DMS79 treated with DMSO at 0.1 percent for 48 hours (cell line): ENCODE results near the gene APLN.

Source experiments
- DNase-seq: peaks from one replicate; lab custom pipeline; 2025; lab: John Stamatoyannopoulos, UW

Gene APLN

DNA sequence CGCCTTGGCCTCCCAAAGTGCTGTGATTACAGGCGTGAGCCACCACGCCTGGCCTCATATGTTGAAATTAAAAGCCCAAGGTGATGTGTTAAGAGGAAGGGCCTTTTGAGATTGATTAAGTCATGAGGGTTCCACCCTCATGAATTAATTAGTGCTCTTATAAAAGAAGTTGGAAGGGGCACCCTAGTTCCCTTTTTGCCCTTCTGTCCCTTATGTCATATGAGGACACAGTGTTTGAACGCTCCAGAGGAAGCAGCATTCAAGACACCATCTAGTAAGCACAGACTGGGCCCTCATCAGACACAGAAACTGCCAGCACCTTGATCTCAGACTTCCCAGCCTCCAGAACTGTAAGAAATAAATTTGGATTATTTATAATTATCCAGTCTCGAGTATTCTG lies 5.1 kb upstream of the APLN start:
- no peak for DNase-seq

GRCh38 chrX:129659141-129659540 lies 4.4 kb upstream of the APLN start:
- DNase-seq: no peak

DNA sequence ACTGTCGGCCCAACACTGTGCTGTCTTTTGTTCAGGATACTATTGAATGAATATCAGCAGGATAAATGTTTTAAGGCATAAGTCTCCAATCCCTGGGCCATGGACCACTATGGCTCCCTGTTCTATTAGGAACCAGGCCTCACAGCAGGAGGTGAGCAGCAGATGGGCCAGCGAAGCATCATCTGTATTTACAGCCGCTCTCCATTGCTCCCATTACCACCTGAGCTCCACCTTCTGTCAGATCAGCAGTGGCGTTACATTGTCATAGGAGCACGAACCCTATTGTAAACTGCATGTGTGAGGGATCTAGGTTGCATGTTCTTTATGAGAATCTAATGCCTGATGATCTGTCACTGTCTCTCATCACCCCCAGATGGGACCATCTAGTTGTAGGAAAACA lies 3.7 kb upstream of the APLN start:
- DNase-seq: no peak

DNA sequence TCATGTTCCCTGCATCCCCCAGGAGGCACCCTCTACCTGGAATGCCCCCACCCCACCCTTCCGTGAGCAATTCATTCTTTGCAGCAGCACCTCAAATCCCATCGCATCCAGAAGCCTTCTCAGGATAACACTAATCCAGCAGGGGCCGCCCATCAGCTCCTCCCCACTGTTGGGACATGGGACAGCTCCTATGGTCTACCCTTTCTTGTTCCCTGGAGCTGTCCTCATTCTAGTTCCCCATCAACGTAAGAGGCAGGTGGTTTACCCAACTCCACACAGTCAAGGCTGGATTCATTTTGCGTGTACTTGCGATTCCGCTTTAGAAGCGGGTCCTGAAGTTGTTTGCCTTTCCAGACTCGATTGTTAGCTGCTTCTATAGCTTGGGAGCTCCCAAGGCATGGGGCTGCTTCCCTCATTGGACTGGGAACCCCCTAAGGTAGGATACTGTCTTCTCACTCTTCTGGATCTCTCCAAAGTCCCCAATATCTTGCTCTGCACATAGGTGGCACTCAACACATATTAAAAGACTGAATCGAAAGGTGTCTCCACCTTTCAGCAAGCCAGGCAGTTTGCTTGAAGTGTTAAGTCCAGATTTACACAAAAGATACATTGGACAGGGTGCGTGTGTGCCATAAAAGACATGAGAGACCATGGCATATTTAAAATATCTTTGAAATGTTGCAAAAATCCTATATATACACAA lies 942 bp upstream of the APLN start:
- DNase-seq: peak; percentile 28

DNA sequence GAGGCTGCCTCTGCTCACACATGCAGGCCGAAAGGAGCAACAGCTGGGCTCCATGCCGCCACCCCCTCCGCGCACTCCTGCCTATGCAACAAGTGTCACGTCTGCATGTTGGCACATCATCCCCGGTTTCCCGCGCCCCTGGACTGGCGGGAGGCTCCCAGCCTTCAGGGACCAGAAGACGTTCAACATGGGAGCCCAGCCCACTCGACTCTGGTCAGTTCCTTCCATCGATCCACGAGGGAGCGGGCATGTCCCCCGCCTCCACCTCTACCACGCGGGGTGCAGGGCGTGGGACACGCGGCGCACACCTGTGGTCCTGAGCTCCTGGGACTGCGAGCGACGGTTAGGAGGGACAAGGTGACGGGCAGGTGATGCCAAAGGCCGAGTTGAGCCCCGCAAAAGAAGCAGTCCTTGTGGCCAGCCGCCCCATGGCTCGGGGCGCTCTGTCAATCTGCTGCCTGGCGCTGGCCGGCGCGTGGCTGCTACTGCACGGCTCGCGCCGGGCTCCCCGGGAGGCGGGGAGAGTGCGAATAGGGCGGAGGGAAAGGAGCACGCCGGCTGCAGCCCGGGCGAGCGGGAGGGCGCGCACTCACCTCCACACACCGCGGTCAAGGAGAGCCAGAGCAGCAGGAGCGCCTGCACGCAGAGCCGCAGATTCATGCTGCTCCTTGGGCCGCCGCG lies 645 bp downstream of the APLN start:
- no peak for DNase-seq

DNA sequence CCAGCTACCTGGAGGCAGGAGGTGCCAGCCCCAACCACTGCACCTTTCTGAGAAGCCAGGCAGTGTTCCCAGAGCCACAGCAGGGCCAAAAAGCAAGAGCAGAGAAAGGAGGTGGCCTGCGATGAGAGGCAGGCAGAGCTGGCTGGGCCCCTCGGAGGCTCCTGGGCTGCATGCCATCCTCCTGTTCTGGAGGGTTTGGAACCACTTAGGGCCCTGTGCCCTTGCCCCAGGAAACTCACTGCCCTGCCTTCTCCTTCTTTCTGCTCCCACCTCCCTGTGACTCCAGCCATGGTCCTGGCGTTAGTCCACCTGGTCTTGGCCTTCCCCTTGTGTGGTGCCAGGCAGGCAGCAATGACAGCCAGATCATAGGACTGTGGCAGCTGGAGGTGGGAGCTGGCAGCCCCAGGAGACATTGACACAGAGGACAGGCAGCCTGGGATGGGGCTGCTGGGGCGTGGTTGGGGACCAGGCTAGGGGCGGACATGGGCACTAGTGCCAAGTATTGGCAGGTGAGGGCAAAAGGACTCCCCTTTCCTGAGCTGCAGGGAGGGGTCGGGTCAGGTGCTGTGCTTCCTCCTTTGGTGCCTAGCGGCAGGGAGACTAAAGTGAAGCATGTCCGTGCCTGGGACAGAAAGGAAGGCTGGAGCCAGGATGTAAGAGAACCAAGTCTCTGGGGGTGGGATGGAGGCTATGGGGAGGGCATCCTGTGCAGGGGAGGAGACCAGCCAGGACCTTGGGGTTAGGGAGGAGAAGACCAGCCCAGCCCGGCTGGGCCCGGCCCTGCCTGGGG lies 1.4 kb downstream of the APLN start:
- no peak for DNase-seq

GRCh38 chrX:129652565-129653169 lies 2.1 kb downstream of the APLN start:
- no peak for DNase-seq

- peak; percentile 53 for DNase-seq
Measured at GRCh38 chrX:129651756-129652564, 2.8 kb downstream of the APLN start.

- no peak for DNase-seq
Measured at GRCh38 chrX:129650821-129651510, 3.8 kb downstream of the APLN start.

- DNase-seq: no peak
Measured at GRCh38 chrX:129650183-129650689, 4.5 kb downstream of the APLN start.

DNA sequence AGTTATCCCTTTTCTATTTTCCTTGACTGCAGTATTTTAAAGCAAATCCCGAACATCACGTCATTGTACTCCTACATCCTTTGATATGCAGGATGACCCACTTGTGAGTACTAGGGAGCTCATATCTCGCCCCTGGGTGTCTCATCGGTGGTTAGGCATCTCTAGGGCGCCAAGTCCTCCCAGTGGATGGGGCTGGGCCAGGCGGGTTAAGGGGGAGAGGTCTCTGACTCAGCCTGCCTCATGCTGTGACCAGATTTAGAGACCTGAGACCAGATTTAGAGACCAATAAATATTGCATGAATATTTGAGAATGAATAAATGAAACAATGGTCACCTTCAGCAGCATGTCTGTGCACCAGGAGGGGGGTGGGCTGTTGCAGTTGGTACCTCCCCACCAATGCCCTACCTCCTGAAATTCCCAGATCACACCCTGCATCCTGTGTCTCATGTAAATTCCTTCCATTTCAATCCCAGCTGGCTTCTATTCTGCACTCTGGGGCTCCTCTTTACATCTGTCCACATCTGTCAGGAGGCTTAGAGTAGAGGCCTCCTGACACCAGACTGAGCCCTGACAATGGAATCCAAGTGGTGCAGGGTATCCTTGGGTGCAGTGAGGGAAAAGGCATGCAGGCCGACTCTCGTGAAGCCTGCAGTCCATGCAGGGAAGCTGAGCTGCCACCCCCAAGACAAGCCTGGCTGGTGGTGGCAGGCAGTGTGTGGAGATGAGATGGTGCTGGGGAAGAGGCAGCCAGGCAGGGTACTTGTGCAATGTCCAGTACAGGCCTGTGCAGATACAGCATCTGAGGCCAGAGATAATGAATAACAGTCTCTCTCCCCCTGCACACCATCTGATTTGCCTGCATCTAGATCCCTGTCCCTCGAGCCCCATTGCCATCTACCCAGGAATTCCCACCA lies 5.2 kb downstream of the APLN start:
- DNase-seq: no peak

DNA sequence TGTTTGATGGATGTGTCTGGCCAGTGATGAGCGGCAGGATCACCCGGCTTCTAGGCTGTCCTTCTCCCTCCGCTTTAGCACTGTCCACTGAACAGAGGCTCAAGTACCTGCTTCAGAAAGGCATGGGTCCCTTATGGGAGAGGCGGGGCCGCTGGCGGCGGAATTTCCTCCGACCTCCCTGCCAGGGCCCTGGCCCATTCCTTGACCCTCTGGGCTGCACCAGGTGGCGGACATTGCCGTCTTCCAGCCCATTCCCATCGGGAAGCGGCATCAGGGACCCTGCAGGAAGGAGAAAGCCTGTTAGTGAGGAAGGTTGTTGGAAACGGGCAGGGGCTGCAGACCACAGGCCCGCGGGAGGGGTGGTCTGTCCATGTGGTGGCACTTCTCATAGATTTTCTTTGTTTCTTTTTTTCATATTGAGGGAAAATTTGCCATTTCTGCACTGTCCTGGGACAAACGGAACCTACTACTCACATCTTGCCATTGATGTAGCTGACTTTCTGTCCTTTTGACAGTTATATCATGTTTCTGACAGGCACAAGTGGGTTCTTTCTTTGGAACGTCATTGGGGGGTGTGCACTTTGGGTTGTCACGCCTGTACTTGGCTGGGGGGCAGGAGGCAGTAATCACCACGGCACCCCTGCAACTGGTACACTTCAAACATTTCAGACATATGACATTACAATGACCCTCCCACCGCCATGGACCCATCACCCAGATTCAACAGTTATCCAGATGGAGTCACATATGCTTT lies 6.1 kb downstream of the APLN start:
- DNase-seq: no peak

DNA sequence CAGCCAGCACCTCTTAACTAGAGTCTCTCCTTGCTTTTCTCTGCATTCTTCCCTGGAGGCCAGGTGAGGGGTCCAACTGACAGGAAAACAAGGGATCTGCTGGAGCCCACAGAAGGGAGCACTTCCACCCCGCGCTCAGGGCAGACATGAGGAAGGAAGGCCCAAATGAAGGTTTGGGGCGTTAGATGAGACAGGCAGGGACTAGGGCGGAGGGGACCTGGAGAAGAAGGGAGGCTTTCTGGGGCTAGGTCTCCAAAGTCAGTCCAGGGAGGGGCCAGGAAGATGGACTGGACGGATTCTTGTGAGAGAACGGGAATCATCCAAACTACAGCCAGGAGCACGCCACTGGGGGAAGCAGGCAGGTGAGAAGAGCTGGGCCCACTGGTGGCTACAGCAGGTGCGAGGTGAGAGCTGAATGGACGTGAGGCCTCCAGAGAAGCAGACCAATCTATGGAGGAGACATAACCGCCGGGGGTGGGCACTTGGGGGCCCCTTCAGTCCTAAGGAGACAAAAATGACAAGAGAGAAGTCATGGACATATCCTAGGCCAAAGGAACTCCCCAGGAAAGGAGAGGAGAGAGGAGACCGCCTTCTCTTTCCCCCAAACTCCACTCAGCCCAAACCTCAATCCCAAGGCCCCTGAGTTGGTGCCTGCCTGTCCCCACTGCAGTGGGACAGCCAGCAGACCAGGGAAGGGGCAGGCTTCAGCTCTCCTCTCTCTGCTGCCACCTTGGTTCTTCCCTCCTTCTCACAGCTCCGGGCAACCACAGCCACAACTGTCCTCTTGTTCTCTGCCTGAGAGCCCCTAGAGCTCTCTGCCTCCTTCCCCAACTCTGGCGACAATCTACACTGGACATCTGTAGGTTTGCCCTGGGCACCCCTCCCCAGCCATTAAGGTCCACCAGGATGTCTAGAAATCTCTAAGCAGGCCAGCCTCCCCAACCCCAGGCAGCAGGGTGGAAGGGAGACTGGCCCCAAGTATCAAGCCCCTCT lies 7.0 kb downstream of the APLN start:
- DNase-seq: no peak

- DNase-seq: no peak
Measured at GRCh38 chrX:129646566-129647417, 8.0 kb downstream of the APLN start.

DNA sequence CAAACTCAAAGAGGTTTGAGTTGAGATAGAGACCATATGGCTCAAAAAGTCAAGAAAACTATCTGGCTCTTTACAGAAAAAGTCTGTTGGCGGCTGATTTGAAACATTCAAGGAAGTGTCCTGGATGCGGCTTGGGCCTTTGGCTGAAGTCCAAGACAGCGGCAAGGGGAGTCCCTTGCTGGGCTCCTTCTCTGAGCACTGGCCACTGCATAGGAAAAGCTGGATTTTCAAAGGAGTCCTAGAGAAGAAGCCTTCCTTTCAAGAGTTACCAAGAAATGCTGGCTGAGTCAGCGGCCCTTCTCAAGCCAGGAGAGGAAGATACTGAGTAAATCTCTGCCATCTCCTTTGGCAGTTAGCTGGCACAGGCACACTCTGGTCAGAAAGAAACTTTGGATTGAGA lies 12.1 kb downstream of the APLN start:
- DNase-seq: no peak

GRCh38 chrX:129641941-129642340 lies 12.8 kb downstream of the APLN start:
- DNase-seq: no peak

GRCh38 chrX:129641469-129641868 lies 13.3 kb downstream of the APLN start:
- DNase-seq: no peak
